Neural cell (in vitro differentiated cells): Measurements from ENCODE around the gene EXOC6B. TPM values are rescaled to one million over a fixed set of nuclear protein-coding genes. Genes with fewer than 3 reads are reported as not detected.

Experiments
- H2AFZ ChIP-seq: fragments of 200-600, 300-800 bp; sonication (generic), shearing (Covaris generic); 2 replicates; pipeline ENCODE4 v1.6.0; 2014; ENCODE audit warnings: low read depth, mild to moderate bottlenecking, antibody characterized with exemption, low read length, moderate library complexity
- H3F3A ChIP-seq: fragments of 200-600 bp; shearing (Covaris generic); 2 replicates; pipeline ENCODE4 v1.6.1; 2016; ENCODE audit warnings: mild to moderate bottlenecking, moderate library complexity, mixed read lengths, antibody characterized with exemption, low read length; ENCODE audit not compliant: insufficient read depth, poor library complexity, severe bottlenecking
- H3K27ac ChIP-seq: fragments of 200-600, 300-800 bp; sonication (generic), shearing (Covaris generic); 2 replicates; pipeline ENCODE4 v1.5.1; 2014; ENCODE audit warnings: mild to moderate bottlenecking, low read length, moderate library complexity
- H3K27me3 ChIP-seq: fragments of 300-800, 200-600 bp; sonication (generic), shearing (Covaris generic); 2 replicates; pipeline ENCODE4 v1.6.0; 2014; ENCODE audit warnings: mild to moderate bottlenecking, low read depth, low read length, moderate library complexity; ENCODE audit not compliant: insufficient read depth
- H3K36me3 ChIP-seq: fragments of 300-800, 200-600 bp; sonication (generic), shearing (Covaris generic); 2 replicates; pipeline ENCODE4 v1.5.1; 2014; ENCODE audit warnings: mild to moderate bottlenecking, antibody characterized with exemption, low read length, moderate library complexity; ENCODE audit not compliant: insufficient read depth
- H3K4me2 ChIP-seq: fragments of 300-800, 200-600 bp; sonication (generic), shearing (Covaris generic); 2 replicates; pipeline ENCODE4 v1.6.0; 2014; ENCODE audit warnings: mild to moderate bottlenecking, low read length
- H3K4me3 ChIP-seq: fragments of 300-800, 200-600 bp; sonication (generic), shearing (Covaris generic); 2 replicates; pipeline ENCODE4 v1.5.1; 2014; ENCODE audit warnings: mild to moderate bottlenecking, low read length, moderate library complexity
- H3K79me2 ChIP-seq: fragments of 200-600 bp; shearing (Covaris generic); replicated peaks from 2 replicates; pipeline ENCODE4 v1.6.0; 2014; ENCODE audit warnings: mild to moderate bottlenecking, low read length, moderate library complexity; ENCODE audit not compliant: insufficient read depth
- H3K9ac ChIP-seq: fragments of 300-800, 200-600 bp; sonication (generic), shearing (Covaris generic); 2 replicates; pipeline ENCODE4 v1.6.1; 2016; ENCODE audit warnings: mild to moderate bottlenecking, low read length, mixed read lengths
- H3K9me2 ChIP-seq: fragments of 200-600 bp; shearing (Covaris generic); 2 replicates; pipeline ENCODE4 v1.6.1; 2016; ENCODE audit warnings: mild to moderate bottlenecking, low read length, mixed read lengths; ENCODE audit not compliant: insufficient read depth
- H3K9me3 ChIP-seq: fragments of 200-600, 300-800 bp; sonication (generic), shearing (Covaris generic); 2 replicates; pipeline ENCODE4 v1.6.1; 2016; ENCODE audit warnings: mild to moderate bottlenecking, mixed run types, low read length, moderate library complexity, mixed read lengths
- H4K20me1 ChIP-seq: fragments of 200-600 bp; shearing (Covaris generic); 2 replicates; pipeline ENCODE4 v1.6.1; 2016; ENCODE audit warnings: mild to moderate bottlenecking, mixed run types; ENCODE audit not compliant: insufficient read depth
- CTCF ChIP-seq: fragments of 450-650 bp; IDR thresholded peaks from 2 replicates; pipeline ENCODE4 v1.5.1; 2014; ENCODE audit warnings: antibody characterized with exemption, mild to moderate bottlenecking, moderate library complexity; ENCODE audit not compliant: poor library complexity, severe bottlenecking
- EP300 ChIP-seq: fragments of 450-650 bp; conservative IDR thresholded peaks from 2 replicates; pipeline ENCODE4 v1.6.1; 2014; ENCODE audit warnings: antibody characterized with exemption, mild to moderate bottlenecking, moderate library complexity; ENCODE audit not compliant: poor library complexity, severe bottlenecking
- EZH2 ChIP-seq: fragments of 200-600, 300-800 bp; shearing (Covaris generic), sonication (generic); IDR thresholded peaks from 2 replicates; pipeline ENCODE4 v1.6.1; 2014; ENCODE audit warnings: antibody characterized with exemption, low read length, borderline replicate concordance, mild to moderate bottlenecking; ENCODE audit not compliant: insufficient read depth, poor library complexity, severe bottlenecking
- MXI1 ChIP-seq: fragments of 450-650 bp; conservative IDR thresholded peaks from 2 replicates; pipeline ENCODE4 v1.6.1; 2014; ENCODE audit warnings: antibody characterized with exemption, mild to moderate bottlenecking; ENCODE audit not compliant: poor library complexity, severe bottlenecking
- POLR2AphosphoS5 ChIP-seq: IDR thresholded peaks from 2 replicates; pipeline ENCODE4 v1.6.1; 2012
- RAD21 ChIP-seq: fragments of 450-650 bp; conservative IDR thresholded peaks from 2 replicates; pipeline ENCODE4 v1.6.1; 2014; ENCODE audit warnings: antibody characterized with exemption, mild to moderate bottlenecking, moderate library complexity
- SMC3 ChIP-seq: fragments of 450-650 bp; conservative IDR thresholded peaks from 2 replicates; pipeline ENCODE4 v1.6.1; 2014; ENCODE audit warnings: antibody characterized with exemption, mild to moderate bottlenecking, moderate library complexity; ENCODE audit not compliant: poor library complexity
- TAF1 ChIP-seq: IDR thresholded peaks from 2 replicates; pipeline ENCODE4 v1.6.1; 2012; ENCODE audit warnings: low read depth
- polyA plus RNA-seq: library from polyadenylated mRNA; depleted of rRNA; stranded (reverse); fragments of >200 nt; gene quantifications from 2 replicates; pipeline ENCODE4 v1.2.3, GENCODE V29; 2014
- TF ChIP-seq, protein P1 (sequence below): IDR thresholded peaks from 2 replicates; pipeline ENCODE4 v1.6.1; 2012; ENCODE audit warnings: borderline replicate concordance

The EXOC6B gene
- polyA plus RNA-seq, 1 donor from 2014 or later: 23.4 TPM

DNA sequence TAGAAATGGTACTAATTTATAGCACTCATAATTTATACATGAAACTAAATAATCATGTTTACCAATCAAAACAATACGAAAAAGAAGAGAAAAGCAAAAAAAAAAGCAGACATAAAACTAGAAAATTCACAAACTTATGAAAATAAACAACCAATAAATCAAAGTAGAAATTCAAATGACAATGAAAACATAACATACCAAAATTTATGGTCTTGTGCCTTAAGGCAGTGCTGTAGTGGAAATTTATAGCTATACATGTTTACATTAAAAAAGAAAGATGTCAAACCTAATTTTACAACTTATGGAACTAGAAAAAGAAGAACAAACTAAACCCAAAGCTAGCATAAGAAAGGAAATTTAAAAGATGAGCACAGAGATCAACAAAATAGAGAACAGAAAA lies 45.2 kb upstream of the EXOC6B start:
- H3K27me3 ChIP-seq: no peaks in the 10 kb centered on the region
- no peaks in the 10 kb centered on the region for H3K36me3 ChIP-seq
- no peak overlapping the region for H3K9ac ChIP-seq
- no peaks in the 10 kb centered on the region for H3F3A ChIP-seq
- TF ChIP-seq EP300 (no peak), MXI1 (no peak), CTCF (no peak), TAF1 (no peak), SMC3 (no peak), POLR2AphosphoS5 (no peak), EZH2 (no peak), RAD21 (no peak)
- TF ChIP-seq, protein P1, sequence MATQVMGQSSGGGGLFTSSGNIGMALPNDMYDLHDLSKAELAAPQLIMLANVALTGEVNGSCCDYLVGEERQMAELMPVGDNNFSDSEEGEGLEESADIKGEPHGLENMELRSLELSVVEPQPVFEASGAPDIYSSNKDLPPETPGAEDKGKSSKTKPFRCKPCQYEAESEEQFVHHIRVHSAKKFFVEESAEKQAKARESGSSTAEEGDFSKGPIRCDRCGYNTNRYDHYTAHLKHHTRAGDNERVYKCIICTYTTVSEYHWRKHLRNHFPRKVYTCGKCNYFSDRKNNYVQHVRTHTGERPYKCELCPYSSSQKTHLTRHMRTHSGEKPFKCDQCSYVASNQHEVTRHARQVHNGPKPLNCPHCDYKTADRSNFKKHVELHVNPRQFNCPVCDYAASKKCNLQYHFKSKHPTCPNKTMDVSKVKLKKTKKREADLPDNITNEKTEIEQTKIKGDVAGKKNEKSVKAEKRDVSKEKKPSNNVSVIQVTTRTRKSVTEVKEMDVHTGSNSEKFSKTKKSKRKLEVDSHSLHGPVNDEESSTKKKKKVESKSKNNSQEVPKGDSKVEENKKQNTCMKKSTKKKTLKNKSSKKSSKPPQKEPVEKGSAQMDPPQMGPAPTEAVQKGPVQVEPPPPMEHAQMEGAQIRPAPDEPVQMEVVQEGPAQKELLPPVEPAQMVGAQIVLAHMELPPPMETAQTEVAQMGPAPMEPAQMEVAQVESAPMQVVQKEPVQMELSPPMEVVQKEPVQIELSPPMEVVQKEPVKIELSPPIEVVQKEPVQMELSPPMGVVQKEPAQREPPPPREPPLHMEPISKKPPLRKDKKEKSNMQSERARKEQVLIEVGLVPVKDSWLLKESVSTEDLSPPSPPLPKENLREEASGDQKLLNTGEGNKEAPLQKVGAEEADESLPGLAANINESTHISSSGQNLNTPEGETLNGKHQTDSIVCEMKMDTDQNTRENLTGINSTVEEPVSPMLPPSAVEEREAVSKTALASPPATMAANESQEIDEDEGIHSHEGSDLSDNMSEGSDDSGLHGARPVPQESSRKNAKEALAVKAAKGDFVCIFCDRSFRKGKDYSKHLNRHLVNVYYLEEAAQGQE: no peak
- H3K9me2 ChIP-seq: no peaks in the 10 kb centered on the region
- no peaks in the 10 kb centered on the region for H4K20me1 ChIP-seq
- H3K27ac ChIP-seq: no peak overlapping the region
- H3K4me3 ChIP-seq: no peak overlapping the region
- H2AFZ ChIP-seq: no peak overlapping the region
- H3K4me2 ChIP-seq: no peak overlapping the region
- peaks cover 3% of the 10 kb centered on the region for H3K9me3 ChIP-seq
- H3K79me2 ChIP-seq: no peaks in the 10 kb centered on the region

GRCh38 chr2:72864500-72864899 lies 38.7 kb upstream of the EXOC6B start:
- H3K4me2 ChIP-seq: no peak overlapping the region
- no peaks in the 10 kb centered on the region for H3K9me3 ChIP-seq
- no peaks in the 10 kb centered on the region for H3F3A ChIP-seq
- H3K27me3 ChIP-seq: peaks cover 4% of the 10 kb centered on the region
- H3K9ac ChIP-seq: no peak overlapping the region
- TF ChIP-seq SMC3 (no peak), MXI1 (no peak), EP300 (no peak), RAD21 (no peak), POLR2AphosphoS5 (no peak), EZH2 (no peak), CTCF (no peak), TAF1 (no peak)
- TF ChIP-seq, protein P1: no peak
- no peaks in the 10 kb centered on the region for H3K79me2 ChIP-seq
- no peak overlapping the region for H3K27ac ChIP-seq
- no peak overlapping the region for H3K4me3 ChIP-seq
- H2AFZ ChIP-seq: no peak overlapping the region
- no peaks in the 10 kb centered on the region for H3K9me2 ChIP-seq
- no peaks in the 10 kb centered on the region for H4K20me1 ChIP-seq
- H3K36me3 ChIP-seq: no peaks in the 10 kb centered on the region
